Liver (tissue), 3 donors: ENCODE results near the gene PEX14.

ENCODE experiments used
- ATF3 ChIP-seq: IDR thresholded peaks from 2 replicates; pipeline ENCODE4 v1.6.1; 2016; ENCODE audit warnings: antibody characterized with exemption
- CTCF ChIP-seq: fragments of 150-350 bp; IDR thresholded peaks from 2 replicates; pipeline ENCODE4 v1.5.1; 2017; ENCODE audit warnings: improper control_type of control experiment, low read depth, low read length; ENCODE audit not compliant: missing input control
- FOXA1 ChIP-seq: IDR thresholded peaks from 2 replicates; pipeline ENCODE4 v1.6.1; 2016; ENCODE audit warnings: antibody characterized with exemption
- GABPA ChIP-seq, 2 donors: IDR thresholded peaks in 1 of 2; conservative IDR thresholded peaks in 1 of 2; 2 replicates each; pipeline ENCODE4 v1.6.1; 2016; ENCODE audit warnings: antibody characterized with exemption in 2 of 2, mild to moderate bottlenecking in 1 of 2, moderate library complexity in 1 of 2
- JUND ChIP-seq, 2 donors: IDR thresholded peaks; 2 replicates each; pipeline ENCODE4 v1.6.1; 2016; ENCODE audit warnings: antibody characterized with exemption in 2 of 2
- MAX ChIP-seq: IDR thresholded peaks from 2 replicates; pipeline ENCODE4 v1.6.1; 2016; ENCODE audit warnings: antibody characterized with exemption
- RAD21 ChIP-seq, 2 donors: IDR thresholded peaks; 2 replicates each; pipeline ENCODE4 v1.6.1; 2016; ENCODE audit warnings: antibody characterized with exemption in 2 of 2, mild to moderate bottlenecking in 2 of 2
- REST ChIP-seq: IDR thresholded peaks from 2 replicates; pipeline ENCODE4 v1.6.1; 2016; ENCODE audit warnings: antibody characterized with exemption, mild to moderate bottlenecking
- TAF1 ChIP-seq: conservative IDR thresholded peaks from 2 replicates; pipeline ENCODE4 v1.6.1; 2016; ENCODE audit warnings: antibody characterized with exemption, mild to moderate bottlenecking
- YY1 ChIP-seq: IDR thresholded peaks from 2 replicates; pipeline ENCODE4 v1.6.1; 2016; ENCODE audit warnings: antibody characterized with exemption, mild to moderate bottlenecking
- ZBTB33 ChIP-seq: IDR thresholded peaks from 2 replicates; pipeline ENCODE4 v1.6.1; 2016; ENCODE audit warnings: antibody characterized with exemption
- donor health status: healthy.
- donor health status: healthy.

GRCh38 chr1:10450156-10450814 is 24.5 kb upstream of the PEX14 start:
- TF ChIP-seq FOXA1 (no peak), CTCF (no peak), YY1 (no peak), RAD21 (IDR thresholded peaks at IDR 0.05) (no peak), REST (no peak), ZBTB33 (no peak), MAX (no peak), ATF3 (no peak), JUND (IDR thresholded peaks at IDR 0.05) (no peak), TAF1 (no peak), GABPA (IDR thresholded peaks at IDR 0.05 in 1 of 2, conservative IDR thresholded peaks at IDR 0.05 in 1 of 2) (no peak)
